ENCODE results near the gene PHC3.
"Not testable (repeated sequence)": the region's sequence is repeated elsewhere in the genome, so short reads cannot be mapped to it uniquely, and the experiment has no call there.

Gene PHC3

GRCh38 chr3:170207717-170208116 is 26.2 kb upstream of the PHC3 start:
- no peaks in the 10 kb centered on the region for H3K27me3 ChIP-seq (ENCODE audit: insufficient read depth, low read depth, severe bottlenecking)
- no peak for TF ChIP-seq CTCF (IDR thresholded peaks at IDR 0.05; ENCODE audit: low read depth, low read length)
- no peak overlapping the region for H3K27ac ChIP-seq
- DNase-seq, result no peak
- no peaks in the 10 kb centered on the region for H3K36me3 ChIP-seq
- H3K4me3 ChIP-seq (ENCODE audit: low read depth, low read length), result no peak overlapping the region
- no peaks in the 10 kb centered on the region for H3K9me3 ChIP-seq (ENCODE audit: severe bottlenecking)

- H3K27ac ChIP-seq, result not testable (repeated sequence)
Observed at GRCh38 chr3:170206164-170206762, 24.7 kb upstream of the PHC3 start.

GRCh38 chr3:170205302-170205701 is 23.8 kb upstream of the PHC3 start:
- Histone ChIP-seq H3K27ac (no peak overlapping the region), H3K4me3 (ENCODE audit: low read depth, low read length) (no peak overlapping the region), H3K9me3 (ENCODE audit: severe bottlenecking) (no peaks in the 10 kb centered on the region), H3K36me3 (no peaks in the 10 kb centered on the region), H3K27me3 (ENCODE audit: insufficient read depth, low read depth, severe bottlenecking) (no peaks in the 10 kb centered on the region)
- no peak for TF ChIP-seq CTCF (IDR thresholded peaks at IDR 0.05; ENCODE audit: low read depth, low read length)
- DNase-seq, result no peak

More at GRCh38 chr3:170206164-170206762, 24.7 kb upstream of the PHC3 start:
- not testable (repeated sequence) for DNase-seq; H3K27me3 ChIP-seq (ENCODE audit: insufficient read depth, low read depth, severe bottlenecking); H3K36me3 ChIP-seq; H3K4me3 ChIP-seq (ENCODE audit: low read depth, low read length); H3K9me3 ChIP-seq (ENCODE audit: severe bottlenecking)

- no peak for TF ChIP-seq CTCF (IDR thresholded peaks at IDR 0.05; ENCODE audit: low read depth, low read length)
- H3K27me3 ChIP-seq (ENCODE audit: insufficient read depth, low read depth, severe bottlenecking), result no peaks in the 10 kb centered on the region
- no peak for DNase-seq
- no peaks in the 10 kb centered on the region for H3K9me3 ChIP-seq (ENCODE audit: severe bottlenecking)
- no peak overlapping the region for H3K4me3 ChIP-seq (ENCODE audit: low read depth, low read length)
- H3K36me3 ChIP-seq, result no peaks in the 10 kb centered on the region
- H3K27ac ChIP-seq, result no peak overlapping the region
Observed at GRCh38 chr3:170204509-170204908, 23.0 kb upstream of the PHC3 start.

- Histone ChIP-seq H3K9me3 (ENCODE audit: severe bottlenecking) (no peaks in the 10 kb centered on the region), H3K27ac (no peak overlapping the region), H3K27me3 (ENCODE audit: insufficient read depth, low read depth, severe bottlenecking) (no peaks in the 10 kb centered on the region), H3K36me3 (no peaks in the 10 kb centered on the region), H3K4me3 (ENCODE audit: low read depth, low read length) (no peak overlapping the region)
- DNase-seq, result no peak
- no peak for TF ChIP-seq CTCF (IDR thresholded peaks at IDR 0.05; ENCODE audit: low read depth, low read length)
Observed at GRCh38 chr3:170204023-170204472, 22.5 kb upstream of the PHC3 start.

GRCh38 chr3:170203457-170203856 is 21.9 kb upstream of the PHC3 start:
- Histone ChIP-seq H3K27ac (no peak overlapping the region), H3K27me3 (ENCODE audit: insufficient read depth, low read depth, severe bottlenecking) (no peaks in the 10 kb centered on the region), H3K4me3 (ENCODE audit: low read depth, low read length) (no peak overlapping the region), H3K9me3 (ENCODE audit: severe bottlenecking) (no peaks in the 10 kb centered on the region), H3K36me3 (no peaks in the 10 kb centered on the region)
- no peak for TF ChIP-seq CTCF (IDR thresholded peaks at IDR 0.05; ENCODE audit: low read depth, low read length)
- no peak for DNase-seq

Data from WERI-Rb-1 (cell line).